Endodermal cell (in vitro differentiated cells): Measurements from ENCODE around the gene AEBP1. TPM values are rescaled to one million over a fixed set of nuclear protein-coding genes. Genes with fewer than 3 reads are reported as not detected.

ENCODE experiments used
- DNase-seq: peaks from one replicate; pipeline ENCODE4 v3.0.0-alpha.2; 2017
- H3K27ac ChIP-seq: 2 replicates; pipeline ENCODE4 v1.5.1; 2013; ENCODE audit warnings: mild to moderate bottlenecking, low read depth, low read length, moderate library complexity
- H3K27me3 ChIP-seq: 2 replicates; pipeline ENCODE4 v1.6.1; 2013; ENCODE audit warnings: mild to moderate bottlenecking, low read length, moderate library complexity; ENCODE audit not compliant: insufficient read depth, control insufficient read depth, poor library complexity, severe bottlenecking
- H3K36me3 ChIP-seq: 2 replicates; pipeline ENCODE4 v1.7.0; 2013; ENCODE audit warnings: mild to moderate bottlenecking, low read length, moderate library complexity; ENCODE audit not compliant: control insufficient read depth, insufficient read depth
- H3K4me1 ChIP-seq: one replicate; pipeline ENCODE4 v1.7.0; 2013; ENCODE audit warnings: low read length; ENCODE audit not compliant: control insufficient read depth, insufficient read depth
- H3K4me3 ChIP-seq: 2 replicates; pipeline ENCODE4 v1.5.1; 2013; ENCODE audit warnings: mild to moderate bottlenecking, low read length, moderate library complexity
- H3K9ac ChIP-seq: 2 replicates; pipeline ENCODE4 v1.6.1; 2013; ENCODE audit warnings: mild to moderate bottlenecking, low read length, moderate library complexity; ENCODE audit not compliant: poor library complexity, severe bottlenecking; ENCODE audit errors: extremely low read depth
- H3K9me3 ChIP-seq: 2 replicates; pipeline ENCODE4 v1.6.1; 2013; ENCODE audit warnings: mild to moderate bottlenecking, low read length, moderate library complexity; ENCODE audit not compliant: control insufficient read depth
- H3K27ac Mint-ChIP-seq: 2 replicates; pipeline ENCODE4 v1.8.0; 2020; ENCODE audit warnings: mixed read lengths
- H3K27me3 Mint-ChIP-seq: 2 replicates; pipeline ENCODE4 v1.8.0; 2021; ENCODE audit warnings: mild to moderate bottlenecking, mixed read lengths; ENCODE audit not compliant: insufficient read depth
- H3K36me3 Mint-ChIP-seq: 2 replicates; pipeline ENCODE4 v1.8.0; 2020; ENCODE audit warnings: low read depth, mixed read lengths
- H3K4me1 Mint-ChIP-seq: 2 replicates; pipeline ENCODE4 v1.8.0; 2020; ENCODE audit warnings: mixed read lengths
- H3K4me3 Mint-ChIP-seq: 2 replicates; pipeline ENCODE4 v1.8.0; 2020; ENCODE audit warnings: mild to moderate bottlenecking, moderate library complexity, mixed read lengths
- H3K9me3 Mint-ChIP-seq: 2 replicates; pipeline ENCODE4 v1.8.0; 2020; ENCODE audit warnings: mild to moderate bottlenecking, mixed read lengths
- CTCF ChIP-seq: fragments of 200-600 bp; sonication (generic); conservative IDR thresholded peaks from 2 replicates; pipeline ENCODE4 v1.5.0; 2021; ENCODE audit warnings: antibody characterized with exemption, mild to moderate bottlenecking
- WGBS, 2 experiments: methylation state at CpG; one replicate each; pipeline versions ENCODE4 v1.1.5 to v1.1.7; 2013; ENCODE audit warnings: missing lambda C conversion rate in 2 of 2, mixed read lengths in 1 of 2; ENCODE audit not compliant: insufficient coverage in 1 of 2, insufficient read length in 1 of 2; 5-methylcytosine and 5-hydroxymethylcytosine counted together
- total RNA-seq, 2 donors: library from RNA; stranded (reverse); fragmentation: NEBNext Ultra II Directional in 1 of 2; extraction: Animal tissue kit (Norgen Biotek cat#: 25700) in 1 of 2; gene quantifications; 2 replicates in 1 of 2; 3 replicates in 1 of 2; pipeline ENCODE4 v1.2.1, GENCODE V29; 2021

Gene AEBP1
- total RNA-seq, 2 donors from 2014 or later: 55.2 to 65.8 TPM

- H3K36me3 ChIP-seq: peaks cover 26% of the 10 kb centered on the region
- Mint-ChIP-seq H3K27ac (no peak overlapping the region), H3K4me1 (peaks cover 5% of the 10 kb centered on the region), H3K9me3 (no peaks in the 10 kb centered on the region), H3K4me3 (no peak overlapping the region), H3K36me3 (peaks cover 73% of the 10 kb centered on the region), H3K27me3 (no peaks in the 10 kb centered on the region)
- no peak overlapping the region for H3K9ac ChIP-seq
- TF ChIP-seq CTCF: no peak
- no peak overlapping the region for H3K27ac ChIP-seq
- no peak for DNase-seq
- H3K9me3 ChIP-seq: no peaks in the 10 kb centered on the region
- 93 to 97% methylated on average over 9 to 13 of the region's 13 CpGs for WGBS, 2 experiments
- H3K4me1 ChIP-seq: no peaks in the 10 kb centered on the region
- no peak overlapping the region for H3K4me3 ChIP-seq
- no peaks in the 10 kb centered on the region for H3K27me3 ChIP-seq
Measured at GRCh38 chr7:44117801-44118429, 13.8 kb downstream of the AEBP1 start.

- Mint-ChIP-seq H3K9me3 (no peaks in the 10 kb centered on the region), H3K27me3 (peaks cover 2% of the 10 kb centered on the region), H3K4me3 (no peak overlapping the region), H3K27ac (no peak overlapping the region), H3K36me3 (peaks cover 55% of the 10 kb centered on the region), H3K4me1 (peaks cover 5% of the 10 kb centered on the region)
- Histone ChIP-seq H3K4me3 (no peak overlapping the region), H3K9me3 (no peaks in the 10 kb centered on the region), H3K36me3 (peaks cover 26% of the 10 kb centered on the region), H3K27ac (no peak overlapping the region), H3K9ac (no peak overlapping the region), H3K4me1 (no peaks in the 10 kb centered on the region), H3K27me3 (no peaks in the 10 kb centered on the region)
- DNase-seq: no peak
- TF ChIP-seq CTCF: no peak
- 94 to 97% methylated on average over 8 of the region's 8 CpGs for WGBS, 2 experiments
Measured at GRCh38 chr7:44119829-44120380, 15.8 kb downstream of the AEBP1 start.

DNA sequence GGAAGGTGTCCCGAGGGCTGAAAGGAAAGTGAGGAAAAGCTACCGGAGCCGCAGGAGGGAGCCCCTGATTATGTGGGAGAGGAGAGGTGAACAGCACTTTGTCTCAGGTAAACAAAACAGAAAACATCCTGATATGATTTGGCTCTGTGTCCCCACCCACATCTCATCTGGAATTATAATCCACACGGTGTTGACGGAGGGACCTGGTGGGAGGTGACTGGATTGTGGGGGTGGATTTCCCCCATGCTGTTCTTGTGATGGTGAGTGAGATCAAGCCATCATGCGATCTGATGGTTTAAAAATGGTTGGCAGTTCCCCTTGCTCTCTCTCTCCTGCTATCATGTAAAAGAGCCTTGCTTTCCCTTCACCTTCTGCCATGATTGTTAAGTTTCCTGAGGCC is 16.2 kb downstream of the AEBP1 start:
- Histone ChIP-seq H3K4me3 (no peak overlapping the region), H3K36me3 (peaks cover 26% of the 10 kb centered on the region), H3K4me1 (no peaks in the 10 kb centered on the region), H3K9ac (no peak overlapping the region), H3K27me3 (no peaks in the 10 kb centered on the region), H3K27ac (no peak overlapping the region), H3K9me3 (no peaks in the 10 kb centered on the region)
- Mint-ChIP-seq H3K27me3 (peaks cover 5% of the 10 kb centered on the region), H3K9me3 (no peaks in the 10 kb centered on the region), H3K4me1 (peaks cover 5% of the 10 kb centered on the region), H3K27ac (no peak overlapping the region), H3K36me3 (peaks cover 52% of the 10 kb centered on the region), H3K4me3 (no peak overlapping the region)
- no peak for DNase-seq
- TF ChIP-seq CTCF: no peak
- WGBS, 2 experiments: 90 to 94% methylated on average over 5 to 6 of the region's 6 CpGs
